ENCODE data around the gene TIAM2.

- TF ChIP-seq CTCF (IDR thresholded peaks at IDR 0.05; ENCODE audit: low read length), result no peak
- TF ChIP-seq EZH2 (IDR thresholded peaks at IDR 0.05; ENCODE audit: borderline replicate concordance, low read length), result no peak
Measured at GRCh38 chr6:155055729-155056128, 60.6 kb downstream of the TIAM2 start.

Measured in OCI-LY1 (cell line).